HepG2 (cell line): Measurements from ENCODE around the gene ARFGAP3. TPM values are rescaled to one million over a fixed set of nuclear protein-coding genes. Genes with fewer than 3 reads are reported as not detected.

Experiments
- ATAC-seq: fragments of 200-7000 bp; cut with Tn5 transposase; 3 replicates; pipeline ENCODE4 v1.9.1; 2020; ENCODE audit warnings: mild to moderate bottlenecking, moderate library complexity
- BruUV-seq: library from RNA; stranded (reverse); fragments of 400-500 nt; replicated peaks from 2 replicates; lab custom pipeline; 2021; lab: Mats Ljungman, UMichigan
- CTCF ChIA-PET: fragments of 300-600 bp; formaldehyde crosslinking; extraction: SDS; loops from one replicate; lab custom pipeline; 2021; ENCODE audit warnings: low total read pairs, inconsistent platforms, low intra/inter-chr PET ratio; lab: Yijun Ruan, JAX
- POLR2A ChIA-PET: fragments of 350-600 bp; sonication (Branson Sonifier 250); formaldehyde crosslinking; loops from one replicate; lab custom pipeline; 2020; ENCODE audit warnings: antibody characterized with exemption, inconsistent platforms; lab: Yijun Ruan, JAX
- DNase-seq: peaks from one replicate; pipeline ENCODE4 v3.0.0-alpha.2; 2015; ENCODE audit warnings: low spot score
- FAIRE-seq: peaks from 3 replicates; lab custom pipeline; 2011; peaks lifted over from hg19 to GRCh38; lab: Jason Lieb, UNC
- H2AFZ ChIP-seq: one replicate; pipeline ENCODE4 v1.6.1; 2011; ENCODE audit warnings: low read length, inconsistent platforms
- H3K27ac ChIP-seq: fragments of 300-600 bp; 3 replicates; pipeline ENCODE4 v1.8.0; 2011; ENCODE audit warnings: mixed run types, mild to moderate bottlenecking, mixed read lengths, low read length, inconsistent platforms; ENCODE audit not compliant: insufficient read depth; ENCODE audit errors: extremely low read length
- H3K27me3 ChIP-seq, 2 experiments: fragments of 200-600 bp in 1 of 2; 2 replicates in 1 of 2; 3 replicates in 1 of 2; pipeline versions ENCODE4 v1.6.0 to v1.8.0; 2011; ENCODE audit warnings: low read length in 2 of 2, mild to moderate bottlenecking in 2 of 2, moderate library complexity in 2 of 2, inconsistent platforms in 1 of 2; ENCODE audit not compliant: insufficient read depth in 2 of 2, control insufficient read depth in 1 of 2
- H3K36me3 ChIP-seq, 2 experiments: fragments of 200-600 bp in 1 of 2; replicated peaks in 1 of 2; 2 replicates in 1 of 2; 3 replicates in 1 of 2; pipeline versions ENCODE4 v1.5.1 to v1.8.0; 2011; ENCODE audit warnings: low read length in 2 of 2, inconsistent platforms in 1 of 2; ENCODE audit not compliant: insufficient read depth in 2 of 2, control insufficient read depth in 1 of 2
- H3K4me1 ChIP-seq: 2 replicates; pipeline ENCODE4 v1.5.1; 2012; ENCODE audit warnings: low read length, inconsistent platforms; ENCODE audit not compliant: insufficient read depth
- H3K4me2 ChIP-seq: 2 replicates; pipeline ENCODE4 v1.6.0; 2011; ENCODE audit warnings: low read depth, low read length, inconsistent platforms
- H3K4me3 ChIP-seq, 3 experiments: fragments of 200-600 bp in 1 of 3; sonication (generic), shearing (Covaris generic) in 1 of 3; replicated peaks in 1 of 3; 2 replicates each; pipeline ENCODE4 v1.5.1; 2011 to 2016; ENCODE audit warnings: low read length in 3 of 3, inconsistent platforms in 2 of 3, low read depth in 2 of 3, mild to moderate bottlenecking in 2 of 3, control low read depth in 1 of 3, mixed read lengths in 1 of 3; ENCODE audit not compliant: insufficient read depth in 1 of 3
- H3K79me2 ChIP-seq: one replicate; pipeline ENCODE4 v1.6.1; 2011; ENCODE audit warnings: low read length, inconsistent platforms; ENCODE audit not compliant: insufficient read depth
- H3K9ac ChIP-seq: 2 replicates; pipeline ENCODE4 v1.6.0; 2011; ENCODE audit warnings: mild to moderate bottlenecking, low read depth, low read length, inconsistent platforms; ENCODE audit not compliant: insufficient read depth
- H3K9me3 ChIP-seq: 2 replicates; pipeline ENCODE4 v1.5.1; 2012; ENCODE audit warnings: mild to moderate bottlenecking, low read length
- H4K20me1 ChIP-seq: 2 replicates; pipeline ENCODE4 v1.6.0; 2011; ENCODE audit warnings: inconsistent platforms, mild to moderate bottlenecking, low read length, moderate library complexity; ENCODE audit not compliant: insufficient read depth
- AGO2 ChIP-seq: fragments of 200-400 bp; formaldehyde crosslinking; optimal IDR thresholded peaks from 2 replicates; pipeline ENCODE3; 2017; ENCODE audit warnings: mild to moderate bottlenecking, low read depth, low read length, moderate library complexity
- DNMT1 ChIP-seq: sonication (generic); formaldehyde crosslinking; IDR thresholded peaks from 2 replicates; pipeline ENCODE4 v1.5.1; 2020; ENCODE audit warnings: mild to moderate bottlenecking, missing genetic modification reagents
- GABPA ChIP-seq, 2 experiments: IDR thresholded peaks; 2 replicates each; pipeline ENCODE4 v1.6.1; 2011 to 2016; ENCODE audit warnings: low read depth in 2 of 2, low read length in 1 of 2, missing biosample characterization in 1 of 2, missing genetic modification characterization in 1 of 2
- JUNB ChIP-seq: sonication (generic); formaldehyde crosslinking; IDR thresholded peaks from 2 replicates; pipeline ENCODE4 v1.8.0; 2022; ENCODE audit warnings: missing genetic modification reagents, mild to moderate bottlenecking, borderline replicate concordance
- REPIN1 ChIP-seq: sonication (generic); formaldehyde crosslinking; IDR thresholded peaks from 2 replicates; pipeline ENCODE4 v1.8.0; 2022; ENCODE audit warnings: missing genetic modification reagents, low read depth, mild to moderate bottlenecking, borderline replicate concordance
- SKI ChIP-seq: fragments of 450-650 bp; IDR thresholded peaks from one replicate; pipeline ENCODE4 v1.6.1; 2018; ENCODE audit warnings: mild to moderate bottlenecking; ENCODE audit not compliant: partially characterized antibody
- SRY ChIP-seq: sonication (generic); formaldehyde crosslinking; IDR thresholded peaks from 2 replicates; pipeline ENCODE4 v1.8.0; 2022; ENCODE audit warnings: mild to moderate bottlenecking, missing genetic modification reagents
- ZFP90 ChIP-seq: sonication (generic); formaldehyde crosslinking; IDR thresholded peaks from 2 replicates; pipeline ENCODE4 v1.8.0; 2022; ENCODE audit warnings: missing genetic modification reagents, mild to moderate bottlenecking, inconsistent platforms, borderline replicate concordance
- ZNF224 ChIP-seq: sonication (generic); formaldehyde crosslinking; IDR thresholded peaks from 2 replicates; pipeline ENCODE4 v1.5.0; 2020; ENCODE audit warnings: mild to moderate bottlenecking, missing genetic modification reagents
- ZNF234 ChIP-seq: sonication (generic); formaldehyde crosslinking; conservative IDR thresholded peaks from 2 replicates; pipeline ENCODE4 v1.5.1; 2020; ENCODE audit warnings: mild to moderate bottlenecking, missing genetic modification reagents
- ZSCAN21 ChIP-seq: sonication (generic); formaldehyde crosslinking; IDR thresholded peaks from 2 replicates; pipeline ENCODE4 v1.8.0; 2022; ENCODE audit warnings: mild to moderate bottlenecking, missing genetic modification reagents, moderate library complexity, borderline replicate concordance
- WGBS: methylation state at CpG from one replicate; pipeline ENCODE4 v1.1.6; 2017; ENCODE audit warnings: low lambda C conversion rate; 5-methylcytosine and 5-hydroxymethylcytosine counted together
- in situ Hi-C: cut with HindIII; loops from 2 replicates; pipeline ENCODE4 v1.10.0; 2017; ENCODE audit warnings: low pct_unique_long_range_greater_than_20kb; ENCODE audit not compliant: extremely low pct_ligation_motif_present
- intact Hi-C: fragments of 100-400 bp; cut with micrococcal nuclease; formaldehyde crosslinking; loops from one replicate; pipeline ENCODE4 v1.10.0; 2022; ENCODE audit not compliant: unreplicated experiment
- polyA plus RNA-seq, 8 experiments: library from polyadenylated mRNA; depleted of rRNA in 3 of 8; stranded (reverse) in 7 of 8; unstranded in 1 of 8; fragments of >200 nt; fragmentation: Illumina TruSeq in 4 of 8; extraction: Trizol in 4 of 8; gene quantifications; 2 replicates each; pipeline versions ENCODE4 v1.2.1 to v1.2.3, GENCODE V29; 2011 to 2016; ENCODE audit warnings: low read depth in 4 of 8, missing spikeins in 1 of 8, mixed read lengths in 1 of 8; ENCODE audit not compliant: insufficient read depth in 1 of 8
- total RNA-seq, 5 experiments: library from RNA; depleted of rRNA; stranded (reverse); fragments of >200 nt; fragmentation: Illumina TruSeq; extraction: Trizol; gene quantifications; 2 replicates each; pipeline ENCODE4 v1.2.3, GENCODE V29; 2016; ENCODE audit warnings: low read depth in 1 of 5
- TF ChIP-seq, protein P1 (sequence below): sonication (generic); formaldehyde crosslinking; IDR thresholded peaks from 2 replicates; pipeline ENCODE4 v1.4.0; 2020; ENCODE audit warnings: mild to moderate bottlenecking, missing genetic modification reagents, borderline replicate concordance

The ARFGAP3 gene
- total and polyA plus RNA-seq, 2 of the 13 experiments (the other 11 are each of a cell fraction or from before 2014, with no cell fraction given): 41.7 to 61.6 TPM

GRCh38 chr22:42895087-42895486 lies 38.0 kb upstream of the ARFGAP3 start:
- TF ChIP-seq GABPA (IDR thresholded peaks at IDR 0.05; ENCODE audit: low read depth, low read length): no peak
- no peak for TF ChIP-seq GABPA (CRISPR knock-in tag; IDR thresholded peaks at IDR 0.05; ENCODE audit: low read depth)
- no peak for TF ChIP-seq SKI
- TF ChIP-seq ZSCAN21 (CRISPR knock-in tag): no peak
- TF ChIP-seq SRY (CRISPR knock-in tag): no peak
- no peak for TF ChIP-seq REPIN1 (CRISPR knock-in tag)
- no peak for TF ChIP-seq JUNB (CRISPR knock-in tag)
- TF ChIP-seq DNMT1 (CRISPR knock-in tag): no peak
- H3K4me2 ChIP-seq: no peak overlapping the region
- no peak for FAIRE-seq
- no peak for DNase-seq
- CTCF ChIA-PET: no interaction called here
- no peaks in the 10 kb centered on the region for H3K4me1 ChIP-seq
- H2AFZ ChIP-seq: no peak overlapping the region
- H3K79me2 ChIP-seq: peaks cover 28% of the 10 kb centered on the region
- no peak overlapping the region for H3K27ac ChIP-seq
- no peak for ATAC-seq
- H3K9ac ChIP-seq: no peak overlapping the region
- in situ Hi-C loops: no loop called here
- H3K36me3 ChIP-seq: peaks cover 23 to 49% of the 10 kb centered on the region in 2 experiments; a peak in 4 of 5 replicates
- no peak overlapping the region for H3K4me3 ChIP-seq
- H3K9me3 ChIP-seq: no peaks in the 10 kb centered on the region
- no peaks in the 10 kb centered on the region for H3K27me3 ChIP-seq
- 87% methylated on average over 6 of the region's 7 CpGs for WGBS
- intact Hi-C loops: no loop called here
- BruUV-seq: no TSS peak
- peaks cover 12% of the 10 kb centered on the region for H4K20me1 ChIP-seq
- POLR2A ChIA-PET: interaction anchor here (1.0 kb wide), 1 partner anchor 120 kb away, joined by 3 read pairs; the partner anchor contains the start of gene PACSIN2

- no peak overlapping the region for H3K4me2 ChIP-seq
- WGBS: 96% methylated on average over 21 of the region's 25 CpGs
- no peak overlapping the region for H3K9ac ChIP-seq
- ChIA-PET CTCF (no interaction called here), POLR2A (no interaction called here)
- no TSS peak for BruUV-seq
- H3K4me3 ChIP-seq: no peak overlapping the region
- ATAC-seq (no peak), FAIRE-seq (no peak), DNase-seq (no peak)
- H2AFZ ChIP-seq: no peak overlapping the region
- H3K27me3 ChIP-seq: no peaks in the 10 kb centered on the region
- H3K4me1 ChIP-seq: no peaks in the 10 kb centered on the region
- H4K20me1 ChIP-seq: peaks cover 8% of the 10 kb centered on the region
- H3K9me3 ChIP-seq: no peaks in the 10 kb centered on the region
- peaks cover 30 to 50% of the 10 kb centered on the region in 2 experiments for H3K36me3 ChIP-seq
- H3K27ac ChIP-seq: no peak overlapping the region
- in situ Hi-C loops (no loop called here), intact Hi-C loops (no loop called here)
- peaks cover 20% of the 10 kb centered on the region for H3K79me2 ChIP-seq
- TF ChIP-seq ZNF224 (no peak), ZFP90 (CRISPR knock-in tag) (no peak), ZNF234 (CRISPR knock-in tag) (no peak), AGO2 (peak; percentile 70)
- TF ChIP-seq, protein P1, sequence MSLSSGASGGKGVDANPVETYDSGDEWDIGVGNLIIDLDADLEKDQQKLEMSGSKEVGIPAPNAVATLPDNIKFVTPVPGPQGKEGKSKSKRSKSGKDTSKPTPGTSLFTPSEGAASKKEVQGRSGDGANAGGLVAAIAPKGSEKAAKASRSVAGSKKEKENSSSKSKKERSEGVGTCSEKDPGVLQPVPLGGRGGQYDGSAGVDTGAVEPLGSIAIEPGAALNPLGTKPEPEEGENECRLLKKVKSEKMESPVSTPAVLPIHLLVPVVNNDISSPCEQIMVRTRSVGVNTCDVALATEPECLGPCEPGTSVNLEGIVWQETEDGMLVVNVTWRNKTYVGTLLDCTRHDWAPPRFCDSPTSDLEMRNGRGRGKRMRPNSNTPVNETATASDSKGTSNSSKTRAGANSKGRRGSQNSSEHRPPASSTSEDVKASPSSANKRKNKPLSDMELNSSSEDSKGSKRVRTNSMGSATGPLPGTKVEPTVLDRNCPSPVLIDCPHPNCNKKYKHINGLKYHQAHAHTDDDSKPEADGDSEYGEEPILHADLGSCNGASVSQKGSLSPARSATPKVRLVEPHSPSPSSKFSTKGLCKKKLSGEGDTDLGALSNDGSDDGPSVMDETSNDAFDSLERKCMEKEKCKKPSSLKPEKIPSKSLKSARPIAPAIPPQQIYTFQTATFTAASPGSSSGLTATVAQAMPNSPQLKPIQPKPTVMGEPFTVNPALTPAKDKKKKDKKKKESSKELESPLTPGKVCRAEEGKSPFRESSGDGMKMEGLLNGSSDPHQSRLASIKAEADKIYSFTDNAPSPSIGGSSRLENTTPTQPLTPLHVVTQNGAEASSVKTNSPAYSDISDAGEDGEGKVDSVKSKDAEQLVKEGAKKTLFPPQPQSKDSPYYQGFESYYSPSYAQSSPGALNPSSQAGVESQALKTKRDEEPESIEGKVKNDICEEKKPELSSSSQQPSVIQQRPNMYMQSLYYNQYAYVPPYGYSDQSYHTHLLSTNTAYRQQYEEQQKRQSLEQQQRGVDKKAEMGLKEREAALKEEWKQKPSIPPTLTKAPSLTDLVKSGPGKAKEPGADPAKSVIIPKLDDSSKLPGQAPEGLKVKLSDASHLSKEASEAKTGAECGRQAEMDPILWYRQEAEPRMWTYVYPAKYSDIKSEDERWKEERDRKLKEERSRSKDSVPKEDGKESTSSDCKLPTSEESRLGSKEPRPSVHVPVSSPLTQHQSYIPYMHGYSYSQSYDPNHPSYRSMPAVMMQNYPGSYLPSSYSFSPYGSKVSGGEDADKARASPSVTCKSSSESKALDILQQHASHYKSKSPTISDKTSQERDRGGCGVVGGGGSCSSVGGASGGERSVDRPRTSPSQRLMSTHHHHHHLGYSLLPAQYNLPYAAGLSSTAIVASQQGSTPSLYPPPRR: no peak
Measured at GRCh38 chr22:42893371-42894150, 36.5 kb upstream of the ARFGAP3 start.
